B cell (primary cell): ENCODE data around the gene TMEM87A. TPM values are rescaled to one million over a fixed set of nuclear protein-coding genes. Genes with fewer than 3 reads are reported as not detected.

Source experiments
- ATAC-seq: fragments of 200-7000 bp; cut with Tn5 transposase; one replicate; pipeline ENCODE4 v1.10.0; 2021; ENCODE audit warnings: low read depth, mild to moderate bottlenecking, moderate number of reproducible peaks, moderate library complexity
- CTCF ChIA-PET: fragments of 350-600 bp; sonication (Branson Sonifier 250); formaldehyde crosslinking; loops from one replicate; lab custom pipeline; 2021; ENCODE audit warnings: antibody characterized with exemption, inconsistent platforms; lab: Charles Lee
- POLR2A ChIA-PET: fragments of 350-600 bp; sonication (Branson Sonifier 250); formaldehyde crosslinking; loops from one replicate; lab custom pipeline; 2021; ENCODE audit warnings: antibody characterized with exemption; lab: Charles Lee
- DNase-seq: peaks from one replicate; pipeline ENCODE4 v3.0.0; 2013
- H2AFZ ChIP-seq: 2 replicates; pipeline ENCODE4 v1.6.1; 2012; ENCODE audit warnings: mild to moderate bottlenecking, low read depth, low read length; ENCODE audit not compliant: insufficient read depth, poor library complexity, severe bottlenecking
- H3K27ac ChIP-seq, 2 donors: 1 replicate in 1 of 2; 2 replicates in 1 of 2; pipeline ENCODE4 v1.5.1; 2012 to 2013; ENCODE audit warnings: low read length in 2 of 2, mild to moderate bottlenecking in 2 of 2, moderate library complexity in 1 of 2
- H3K27me3 ChIP-seq, 4 experiments: fragments of 200-600 bp in 1 of 4; sonication (generic) in 1 of 4; replicated peaks in 1 of 4; 1 replicate in 2 of 4; 2 replicates in 2 of 4; pipeline versions ENCODE4 v1.6.1 to v1.7.0; 2013 to 2016; ENCODE audit warnings: low read length in 3 of 4, mild to moderate bottlenecking in 2 of 4, mixed read lengths in 1 of 4, moderate library complexity in 1 of 4; ENCODE audit not compliant: insufficient read depth in 4 of 4, control insufficient read depth in 3 of 4; ENCODE audit errors: control extremely low read depth in 1 of 4
- H3K36me3 ChIP-seq, 2 experiments: replicated peaks in 1 of 2; 1 replicate in 1 of 2; 2 replicates in 1 of 2; pipeline versions ENCODE4 v1.6.1 to v1.7.1; 2013; ENCODE audit warnings: low read length in 1 of 2; ENCODE audit not compliant: insufficient read depth in 2 of 2, control insufficient read depth in 1 of 2; ENCODE audit errors: control extremely low read depth in 1 of 2, extremely low read depth in 1 of 2
- H3K4me1 ChIP-seq, 2 donors: fragments of 200-600 bp in 1 of 2; sonication (generic) in 1 of 2; 1 replicate in 1 of 2; 2 replicates in 1 of 2; pipeline versions ENCODE4 v1.5.1 to v1.6.1; 2013 to 2017; ENCODE audit warnings: low read length in 2 of 2; ENCODE audit not compliant: control insufficient read depth in 2 of 2, insufficient read depth in 2 of 2
- H3K4me2 ChIP-seq: replicated peaks from 2 replicates; pipeline ENCODE3; 2012; ENCODE audit warnings: mild to moderate bottlenecking, low read depth, low read length; ENCODE audit not compliant: poor library complexity, severe bottlenecking
- H3K4me3 ChIP-seq, 5 experiments: fragments of 200-600 bp in 1 of 5; sonication (generic) in 1 of 5; 1 replicate in 3 of 5; 2 replicates in 2 of 5; pipeline versions ENCODE4 v1.5.1 to v1.7.0; 2011 to 2016; ENCODE audit warnings: low read length in 4 of 5, mild to moderate bottlenecking in 4 of 5, low read depth in 2 of 5, control low read depth in 1 of 5, moderate library complexity in 1 of 5; ENCODE audit not compliant: insufficient read depth in 1 of 5; ENCODE audit errors: control extremely low read depth in 1 of 5, extremely low read depth in 1 of 5
- H3K79me2 ChIP-seq: fragments of 200-600 bp; sonication (generic); one replicate; pipeline ENCODE4 v1.6.0; 2016; ENCODE audit warnings: low read length; ENCODE audit not compliant: control insufficient read depth, insufficient read depth
- H3K9ac ChIP-seq: fragments of 200-600 bp; sonication (generic); 2 replicates; pipeline ENCODE4 v1.6.1; 2017; ENCODE audit warnings: mild to moderate bottlenecking, low read length, moderate library complexity
- H3K9me3 ChIP-seq, 3 donors: one replicate each; pipeline versions ENCODE4 v1.6.1 to v1.7.1; 2013; ENCODE audit warnings: low read length in 2 of 3; ENCODE audit not compliant: control insufficient read depth in 2 of 3, insufficient read depth in 1 of 3; ENCODE audit errors: control extremely low read depth in 1 of 3
- H4K20me1 ChIP-seq: 2 replicates; pipeline ENCODE4 v1.6.0; 2012; ENCODE audit warnings: mild to moderate bottlenecking, low read length; ENCODE audit not compliant: insufficient read depth, control insufficient read depth, poor library complexity, severe bottlenecking
- H3K27ac Mint-ChIP-seq: one replicate; pipeline ENCODE4 v1.8.0; 2021; ENCODE audit warnings: mixed read lengths
- H3K27me3 Mint-ChIP-seq: one replicate; pipeline ENCODE4 v1.8.0; 2021; ENCODE audit warnings: mixed read lengths
- H3K4me1 Mint-ChIP-seq: one replicate; pipeline ENCODE4 v1.8.0; 2021; ENCODE audit warnings: mixed read lengths
- H3K4me3 Mint-ChIP-seq: one replicate; pipeline ENCODE4 v1.8.0; 2021; ENCODE audit warnings: mixed read lengths
- H3K9me3 Mint-ChIP-seq: one replicate; pipeline ENCODE4 v1.8.0; 2022; ENCODE audit warnings: mixed read lengths; ENCODE audit not compliant: insufficient read depth
- EZH2 ChIP-seq: IDR thresholded peaks from 2 replicates; pipeline ENCODE4 v1.6.1; 2012; ENCODE audit warnings: borderline replicate concordance, low read depth, mild to moderate bottlenecking, moderate library complexity, low read length; ENCODE audit not compliant: insufficient read depth, poor library complexity, severe bottlenecking
- WGBS: methylation state at CpG from one replicate; pipeline ENCODE4 v1.1.5; 2013; ENCODE audit warnings: missing lambda C conversion rate; ENCODE audit not compliant: insufficient coverage; 5-methylcytosine and 5-hydroxymethylcytosine counted together
- intact Hi-C: fragments of 100-400 bp; cut with micrococcal nuclease; formaldehyde crosslinking; loops from one replicate; pipeline ENCODE4 v1.10.0; 2022
- polyA plus RNA-seq: library from polyadenylated mRNA; depleted of rRNA; stranded (reverse); fragments of >200 nt; gene quantifications from 2 replicates; pipeline ENCODE4 v1.2.3, GENCODE V29; 2012
- total RNA-seq, 2 donors: library from RNA; stranded (reverse); fragments of 120-200 nt in 1 of 2; gene quantifications; 1 replicate in 1 of 2; 2 replicates in 1 of 2; pipeline versions ENCODE4 v1.2.3 to v1.2.4, GENCODE V29; 2013 to 2022
- TF ChIP-seq, protein P1 (sequence below): fragments of 200-600 bp; IDR thresholded peaks from one replicate; pipeline ENCODE4 v1.8.0; 2022; ENCODE audit warnings: antibody characterized with exemption, mild to moderate bottlenecking

The TMEM87A gene
- total and polyA plus RNA-seq, 2 donors (not counting 1 experiment from before 2014, with no cell fraction given) = 14.5 to 61.5 TPM

GRCh38 chr15:42289166-42289565 is 15.9 kb upstream of the TMEM87A start:
- Histone ChIP-seq H4K20me1 (no peaks in the 10 kb centered on the region), H3K79me2 (no peaks in the 10 kb centered on the region), H3K4me3 (no peak overlapping the region), H3K27me3 (no peaks in the 10 kb centered on the region), H3K36me3 (peaks cover 0 to 82% of the 10 kb centered on the region in 2 experiments), H3K9me3 (no peaks in the 10 kb centered on the region), H2AFZ (no peak overlapping the region), H3K27ac (no peak overlapping the region), H3K4me1 (no peaks in the 10 kb centered on the region), H3K9ac (no peak overlapping the region), H3K4me2 (no peak overlapping the region)
- no CpG with 5 or more reads among the region's 1 CpG for WGBS
- Mint-ChIP-seq H3K27me3 (no peaks in the 10 kb centered on the region), H3K27ac (no peak overlapping the region), H3K4me3 (no peak overlapping the region), H3K4me1 (no peaks in the 10 kb centered on the region), H3K9me3 (no peaks in the 10 kb centered on the region)
- TF ChIP-seq, protein P1, sequence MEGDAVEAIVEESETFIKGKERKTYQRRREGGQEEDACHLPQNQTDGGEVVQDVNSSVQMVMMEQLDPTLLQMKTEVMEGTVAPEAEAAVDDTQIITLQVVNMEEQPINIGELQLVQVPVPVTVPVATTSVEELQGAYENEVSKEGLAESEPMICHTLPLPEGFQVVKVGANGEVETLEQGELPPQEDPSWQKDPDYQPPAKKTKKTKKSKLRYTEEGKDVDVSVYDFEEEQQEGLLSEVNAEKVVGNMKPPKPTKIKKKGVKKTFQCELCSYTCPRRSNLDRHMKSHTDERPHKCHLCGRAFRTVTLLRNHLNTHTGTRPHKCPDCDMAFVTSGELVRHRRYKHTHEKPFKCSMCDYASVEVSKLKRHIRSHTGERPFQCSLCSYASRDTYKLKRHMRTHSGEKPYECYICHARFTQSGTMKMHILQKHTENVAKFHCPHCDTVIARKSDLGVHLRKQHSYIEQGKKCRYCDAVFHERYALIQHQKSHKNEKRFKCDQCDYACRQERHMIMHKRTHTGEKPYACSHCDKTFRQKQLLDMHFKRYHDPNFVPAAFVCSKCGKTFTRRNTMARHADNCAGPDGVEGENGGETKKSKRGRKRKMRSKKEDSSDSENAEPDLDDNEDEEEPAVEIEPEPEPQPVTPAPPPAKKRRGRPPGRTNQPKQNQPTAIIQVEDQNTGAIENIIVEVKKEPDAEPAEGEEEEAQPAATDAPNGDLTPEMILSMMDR = no peak
- TF ChIP-seq EZH2 = no peak
- POLR2A ChIA-PET = no interaction called here
- no peak for DNase-seq
- intact Hi-C loops = no loop called here
- CTCF ChIA-PET = interaction anchor here (0.6 kb wide), 1 partner anchor 126 kb away, joined by 5 read pairs; no protein-coding TSS in a partner anchor
- ATAC-seq = no peak

- H3K79me2 ChIP-seq = no peaks in the 10 kb centered on the region
- H3K27me3 ChIP-seq = no peaks in the 10 kb centered on the region
- H3K36me3 ChIP-seq = peaks cover 0 to 83% of the 10 kb centered on the region in 2 experiments
- no peak for ATAC-seq
- no peaks in the 10 kb centered on the region for H4K20me1 ChIP-seq
- no peak overlapping the region for H3K27ac ChIP-seq
- no peak overlapping the region for H3K9ac ChIP-seq
- no peak overlapping the region for H2AFZ ChIP-seq
- H3K9me3 ChIP-seq = no peaks in the 10 kb centered on the region
- H3K9me3 Mint-ChIP-seq = no peaks in the 10 kb centered on the region
- WGBS = no CpG with 5 or more reads among the region's 4 CpGs
- H3K27me3 Mint-ChIP-seq = no peaks in the 10 kb centered on the region
- CTCF ChIA-PET = no interaction called here
- no peaks in the 10 kb centered on the region for H3K4me1 ChIP-seq
- DNase-seq = no peak
- H3K4me3 ChIP-seq = no peak overlapping the region
- POLR2A ChIA-PET = no interaction called here
- no peak overlapping the region for H3K4me3 Mint-ChIP-seq
- no peaks in the 10 kb centered on the region for H3K4me1 Mint-ChIP-seq
- no peak overlapping the region for H3K4me2 ChIP-seq
- H3K27ac Mint-ChIP-seq = no peak overlapping the region
- TF ChIP-seq EZH2 = no peak
- TF ChIP-seq, protein P1 = no peak
- intact Hi-C loops = no loop called here
These were observed 14.7 kb upstream of the TMEM87A start for GRCh38 chr15:42287931-42288330.
